Fibroblast of lung (primary cell): Measurements from ENCODE around the gene FAM107B.

ENCODE experiments used
- CTCF ChIP-seq, 2 donors: IDR thresholded peaks in 1 of 2; conservative IDR thresholded peaks in 1 of 2; 1 replicate in 1 of 2; 2 replicates in 1 of 2; pipeline ENCODE4 v1.5.1; 2011 to 2012; ENCODE audit warnings: low read length in 2 of 2, control low read depth in 1 of 2, inconsistent platforms in 1 of 2, low read depth in 1 of 2, mild to moderate bottlenecking in 1 of 2
- EZH2 ChIP-seq: IDR thresholded peaks from 2 replicates; pipeline ENCODE4 v1.5.1; 2012; ENCODE audit warnings: low read length, control low read depth, mild to moderate bottlenecking; ENCODE audit errors: missing control alignments

DNA sequence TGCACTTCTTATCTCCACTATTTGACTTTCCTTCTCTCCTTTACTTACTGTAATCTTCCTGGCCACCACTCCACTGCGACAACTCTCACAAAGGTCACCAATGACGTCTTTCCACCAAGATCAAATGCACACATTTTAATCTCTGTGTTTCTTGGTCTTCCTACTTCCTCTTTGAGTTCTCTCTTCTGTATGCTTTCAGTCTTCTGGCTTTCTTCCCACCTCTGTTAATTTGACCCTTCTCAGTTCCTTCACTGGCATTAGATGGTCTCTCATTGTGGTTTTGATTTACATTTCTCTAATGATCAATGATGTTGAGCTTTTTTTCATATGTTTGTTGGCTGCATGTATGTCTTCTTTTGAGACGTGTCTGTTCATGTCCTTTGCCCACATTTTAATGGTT, 31.9 kb downstream of the FAM107B start:
- TF ChIP-seq CTCF (conservative IDR thresholded peaks at IDR 0.05 in 1 of 2, IDR thresholded peaks at IDR 0.05 in 1 of 2; ENCODE audit: low read depth in 1 of 2, low read length in 2 of 2), result no peak
- no peak for TF ChIP-seq EZH2
